ENCODE results near the gene FOXP1. TPM values are rescaled to one million over a fixed set of nuclear protein-coding genes. Genes with fewer than 3 reads are reported as not detected.

Gene FOXP1
- total and polyA plus RNA-seq, 9 of the 15 experiments (the other 6 are each of a cell fraction or from before 2014, with no cell fraction given), result 7.7 to 34.5 (median 13.7) TPM

DNA sequence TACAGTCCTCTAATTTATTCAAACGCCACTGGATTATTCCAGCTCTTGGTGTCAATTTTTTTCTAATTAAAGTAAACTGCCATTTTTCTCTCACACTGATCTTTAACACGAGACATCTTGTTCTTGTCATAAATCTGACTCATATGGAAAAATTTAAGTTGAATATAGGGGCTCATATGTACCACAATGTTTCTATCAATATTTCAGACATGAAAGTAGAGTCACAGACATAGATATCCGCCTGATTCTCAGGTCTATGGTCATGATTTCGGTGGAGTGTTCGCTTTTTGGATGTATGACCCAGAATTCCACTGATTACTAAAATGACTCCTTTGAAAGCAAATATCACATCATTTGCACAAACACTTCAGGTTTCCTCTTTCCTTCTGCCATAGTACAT is 552.8 kb downstream of the FOXP1 start:
- CTCF ChIA-PET (ENCODE audit: low intra/inter-chr PET ratio), result no interaction called here

More for the DNA sequence above, 552.8 kb downstream of the FOXP1 start:
- FAIRE-seq, result no peak
- Histone ChIP-seq H2AFZ (ENCODE audit: low read depth, low read length) (no peak overlapping the region), H3K9me1 (ENCODE audit: control insufficient read depth, insufficient read depth, low read length) (no peaks in the 10 kb centered on the region), H3K9me3 (replicated peaks; ENCODE audit: control insufficient read depth, insufficient read depth, low read depth, low read length) (no peaks in the 10 kb centered on the region), H3K27ac (ENCODE audit: extremely low read depth, low read depth, low read length) (no peak overlapping the region), H4K20me1 (replicated peaks; ENCODE audit: control insufficient read depth, insufficient read depth, low read length) (no peaks in the 10 kb centered on the region), H3K36me3 (ENCODE audit: control insufficient read depth, insufficient read depth, low read length) (peaks cover 25% of the 10 kb centered on the region; the same call in 2 of the 3 replicates), H3K79me2 (ENCODE audit: control insufficient read depth, insufficient read depth, low read length) (no peaks in the 10 kb centered on the region), H3K27me3 (ENCODE audit: control insufficient read depth in 2 of 2, insufficient read depth in 2 of 2, low read length in 2 of 2) (no peaks in the 10 kb centered on the region), H3K9ac (ENCODE audit: insufficient read depth in 1 of 2, low read depth in 2 of 2, low read length in 2 of 2) (no peak overlapping the region), H3K4me1 (replicated peaks in 1 of 2; ENCODE audit: control insufficient read depth in 2 of 2, insufficient read depth in 2 of 2, low read length in 2 of 2) (peaks cover 0 to 7% of the 10 kb centered on the region in 2 experiments; a peak in 1 of 5 replicates), H3K4me2 (ENCODE audit: insufficient read depth, low read length) (no peak overlapping the region), H3K4me3 (no peak overlapping the region)
- no peak for DNase-seq (ENCODE audit: extremely low read depth in 1 of 4, low spot score in 3 of 4)
- POLR2A ChIA-PET, result no interaction called here
- in situ Hi-C loops (cut with MboI), result no loop called here
- no TSS peak for BruUV-seq (replicated peaks)
- WGBS (ENCODE audit: insufficient coverage, low coverage, missing lambda C conversion rate), result 90% methylated on average over 5 of the region's 5 CpGs
- ATAC-seq, result no peak
- intact Hi-C loops (cut with micrococcal nuclease), result no loop called here
- TF ChIP-seq ETS2 (tag; IDR thresholded peaks at IDR 0.05; ENCODE audit: borderline replicate concordance, poor library complexity, severe bottlenecking) (no peak), BACH1 (tag; IDR thresholded peaks at IDR 0.05) (no peak)
- TF ChIP-seq, protein P1, sequence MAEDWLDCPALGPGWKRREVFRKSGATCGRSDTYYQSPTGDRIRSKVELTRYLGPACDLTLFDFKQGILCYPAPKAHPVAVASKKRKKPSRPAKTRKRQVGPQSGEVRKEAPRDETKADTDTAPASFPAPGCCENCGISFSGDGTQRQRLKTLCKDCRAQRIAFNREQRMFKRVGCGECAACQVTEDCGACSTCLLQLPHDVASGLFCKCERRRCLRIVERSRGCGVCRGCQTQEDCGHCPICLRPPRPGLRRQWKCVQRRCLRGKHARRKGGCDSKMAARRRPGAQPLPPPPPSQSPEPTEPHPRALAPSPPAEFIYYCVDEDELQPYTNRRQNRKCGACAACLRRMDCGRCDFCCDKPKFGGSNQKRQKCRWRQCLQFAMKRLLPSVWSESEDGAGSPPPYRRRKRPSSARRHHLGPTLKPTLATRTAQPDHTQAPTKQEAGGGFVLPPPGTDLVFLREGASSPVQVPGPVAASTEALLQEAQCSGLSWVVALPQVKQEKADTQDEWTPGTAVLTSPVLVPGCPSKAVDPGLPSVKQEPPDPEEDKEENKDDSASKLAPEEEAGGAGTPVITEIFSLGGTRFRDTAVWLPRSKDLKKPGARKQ (CRISPR knock-in tag; IDR thresholded peaks at IDR 0.05), result no peak
- TF ChIP-seq, protein P2, sequence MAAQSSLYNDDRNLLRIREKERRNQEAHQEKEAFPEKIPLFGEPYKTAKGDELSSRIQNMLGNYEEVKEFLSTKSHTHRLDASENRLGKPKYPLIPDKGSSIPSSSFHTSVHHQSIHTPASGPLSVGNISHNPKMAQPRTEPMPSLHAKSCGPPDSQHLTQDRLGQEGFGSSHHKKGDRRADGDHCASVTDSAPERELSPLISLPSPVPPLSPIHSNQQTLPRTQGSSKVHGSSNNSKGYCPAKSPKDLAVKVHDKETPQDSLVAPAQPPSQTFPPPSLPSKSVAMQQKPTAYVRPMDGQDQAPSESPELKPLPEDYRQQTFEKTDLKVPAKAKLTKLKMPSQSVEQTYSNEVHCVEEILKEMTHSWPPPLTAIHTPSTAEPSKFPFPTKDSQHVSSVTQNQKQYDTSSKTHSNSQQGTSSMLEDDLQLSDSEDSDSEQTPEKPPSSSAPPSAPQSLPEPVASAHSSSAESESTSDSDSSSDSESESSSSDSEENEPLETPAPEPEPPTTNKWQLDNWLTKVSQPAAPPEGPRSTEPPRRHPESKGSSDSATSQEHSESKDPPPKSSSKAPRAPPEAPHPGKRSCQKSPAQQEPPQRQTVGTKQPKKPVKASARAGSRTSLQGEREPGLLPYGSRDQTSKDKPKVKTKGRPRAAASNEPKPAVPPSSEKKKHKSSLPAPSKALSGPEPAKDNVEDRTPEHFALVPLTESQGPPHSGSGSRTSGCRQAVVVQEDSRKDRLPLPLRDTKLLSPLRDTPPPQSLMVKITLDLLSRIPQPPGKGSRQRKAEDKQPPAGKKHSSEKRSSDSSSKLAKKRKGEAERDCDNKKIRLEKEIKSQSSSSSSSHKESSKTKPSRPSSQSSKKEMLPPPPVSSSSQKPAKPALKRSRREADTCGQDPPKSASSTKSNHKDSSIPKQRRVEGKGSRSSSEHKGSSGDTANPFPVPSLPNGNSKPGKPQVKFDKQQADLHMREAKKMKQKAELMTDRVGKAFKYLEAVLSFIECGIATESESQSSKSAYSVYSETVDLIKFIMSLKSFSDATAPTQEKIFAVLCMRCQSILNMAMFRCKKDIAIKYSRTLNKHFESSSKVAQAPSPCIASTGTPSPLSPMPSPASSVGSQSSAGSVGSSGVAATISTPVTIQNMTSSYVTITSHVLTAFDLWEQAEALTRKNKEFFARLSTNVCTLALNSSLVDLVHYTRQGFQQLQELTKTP (IDR thresholded peaks at IDR 0.05; ENCODE audit: low read depth in 1 of 2, partially characterized antibody in 2 of 2), result no peak
